WTC11 (cell line): ENCODE measurements around the gene ZBP1. TPM values are rescaled to one million over a fixed set of nuclear protein-coding genes. Genes with fewer than 3 reads are reported as not detected.

Experiments
- ATAC-seq: fragments of 200-7000 bp; cut with Tn5 transposase; 2 replicates; pipeline ENCODE4 v1.10.0; 2021; ENCODE audit warnings: mild to moderate bottlenecking, moderate library complexity
- CTCF ChIA-PET: fragments of 300-600 bp; sonication (Branson Sonifier 250); formaldehyde crosslinking; loops from one replicate; lab custom pipeline; 2021; ENCODE audit warnings: antibody characterized with exemption; lab: Charles Lee
- POLR2A ChIA-PET: fragments of 350-600 bp; sonication (Branson Sonifier 250); formaldehyde crosslinking; loops from one replicate; lab custom pipeline; 2021; ENCODE audit warnings: antibody characterized with exemption; lab: Charles Lee
- DNase-seq: peaks from one replicate; pipeline ENCODE4 v3.0.0; 2021; ENCODE audit warnings: low spot score
- H3K27ac Mint-ChIP-seq: 2 replicates; pipeline ENCODE4 v1.8.0; 2021; ENCODE audit warnings: mixed read lengths
- H3K27me3 Mint-ChIP-seq: 2 replicates; pipeline ENCODE4 v1.8.0; 2021; ENCODE audit warnings: low read depth, mild to moderate bottlenecking, moderate library complexity, mixed read lengths
- H3K36me3 Mint-ChIP-seq: 2 replicates; pipeline ENCODE4 v1.8.0; 2021; ENCODE audit warnings: mixed read lengths
- H3K4me1 Mint-ChIP-seq: 2 replicates; pipeline ENCODE4 v1.8.0; 2022; ENCODE audit warnings: mixed read lengths
- H3K4me3 Mint-ChIP-seq: 2 replicates; pipeline ENCODE4 v1.8.0; 2021; ENCODE audit warnings: mild to moderate bottlenecking, moderate library complexity, mixed read lengths
- H3K9me3 Mint-ChIP-seq: 2 replicates; pipeline ENCODE4 v1.8.0; 2021; ENCODE audit warnings: mixed read lengths
- ATF6 ChIP-seq: sonication (generic); formaldehyde crosslinking; IDR thresholded peaks from 2 replicates; pipeline ENCODE4 v1.8.1; 2023; ENCODE audit warnings: mild to moderate bottlenecking, missing genetic modification reagents
- CBFB ChIP-seq: sonication (generic); formaldehyde crosslinking; IDR thresholded peaks from 2 replicates; pipeline ENCODE4 v1.8.1; 2022; ENCODE audit warnings: mild to moderate bottlenecking, low read depth, missing genetic modification reagents
- E2F4 ChIP-seq: sonication (generic); formaldehyde crosslinking; IDR thresholded peaks from 2 replicates; pipeline ENCODE4 v1.8.1; 2022; ENCODE audit warnings: low read depth, mild to moderate bottlenecking, moderate library complexity, missing genetic modification reagents, borderline replicate concordance
- E2F5 ChIP-seq: sonication (generic); formaldehyde crosslinking; IDR thresholded peaks from 2 replicates; pipeline ENCODE4 v1.8.1; 2022; ENCODE audit warnings: mild to moderate bottlenecking, moderate library complexity, missing genetic modification reagents
- ESRRA ChIP-seq: sonication (generic); formaldehyde crosslinking; IDR thresholded peaks from 2 replicates; pipeline ENCODE4 v1.8.1; 2022; ENCODE audit warnings: mild to moderate bottlenecking, missing genetic modification reagents, borderline replicate concordance
- IRF2 ChIP-seq: sonication (generic); formaldehyde crosslinking; IDR thresholded peaks from 2 replicates; pipeline ENCODE4 v1.8.0; 2022; ENCODE audit warnings: low read depth, missing genetic modification reagents, borderline replicate concordance
- JAZF1 ChIP-seq: fragments of 250-450 bp; sonication (Bioruptor Pico); IDR thresholded peaks from 2 replicates; pipeline ENCODE4 v1.9.0; 2021; ENCODE audit warnings: moderate library complexity, mild to moderate bottlenecking, inconsistent platforms
- PRRX2 ChIP-seq: fragments of 250-450 bp; sonication (Bioruptor Pico); IDR thresholded peaks from 2 replicates; pipeline ENCODE4 v1.8.0; 2021; ENCODE audit warnings: mild to moderate bottlenecking
- SMAD3 ChIP-seq: sonication (generic); formaldehyde crosslinking; IDR thresholded peaks from 2 replicates; pipeline ENCODE4 v1.8.0; 2022; ENCODE audit warnings: missing genetic modification reagents, mild to moderate bottlenecking, borderline replicate concordance
- USF1 ChIP-seq: sonication (generic); formaldehyde crosslinking; IDR thresholded peaks from 2 replicates; pipeline ENCODE4 v1.8.0; 2022; ENCODE audit warnings: mild to moderate bottlenecking, missing genetic modification reagents
- ZNF263 ChIP-seq: sonication (generic); formaldehyde crosslinking; IDR thresholded peaks from 2 replicates; pipeline ENCODE4 v1.8.1; 2022; ENCODE audit warnings: low read depth, mild to moderate bottlenecking, moderate library complexity, missing genetic modification reagents
- ZNF317 ChIP-seq: sonication (generic); formaldehyde crosslinking; IDR thresholded peaks from 2 replicates; pipeline ENCODE4 v1.8.1; 2023; ENCODE audit warnings: low read depth, mild to moderate bottlenecking, moderate library complexity, missing genetic modification reagents, borderline replicate concordance
- ZNF396 ChIP-seq: fragments of 250-450 bp; sonication (Bioruptor Pico); IDR thresholded peaks from 2 replicates; pipeline ENCODE4 v1.8.0; 2021; ENCODE audit warnings: mild to moderate bottlenecking, moderate library complexity, borderline replicate concordance
- ZNF423 ChIP-seq: fragments of 250-450 bp; sonication (Bioruptor Pico); IDR thresholded peaks from 2 replicates; pipeline ENCODE4 v2.1.2; 2022; ENCODE audit warnings: mild to moderate bottlenecking, moderate library complexity
- ZNF671 ChIP-seq: fragments of 250-450 bp; sonication (Bioruptor Pico); IDR thresholded peaks from 2 replicates; pipeline ENCODE4 v1.8.0; 2021; ENCODE audit warnings: mild to moderate bottlenecking
- total RNA-seq: library from RNA; stranded (reverse); gene quantifications from 3 replicates; pipeline ENCODE4 v1.2.3, GENCODE V29; 2021
- TF ChIP-seq, protein P1 (sequence below): sonication (generic); formaldehyde crosslinking; IDR thresholded peaks from 2 replicates; pipeline ENCODE4 v1.8.0; 2023; ENCODE audit warnings: missing genetic modification reagents
- TF ChIP-seq, protein P2 (sequence below): sonication (generic); formaldehyde crosslinking; IDR thresholded peaks from 2 replicates; pipeline ENCODE4 v1.8.0; 2022; ENCODE audit warnings: mild to moderate bottlenecking, missing genetic modification reagents

The ZBP1 gene
- total RNA-seq, 1 experiment from 2014 or later: not detected

- Mint-ChIP-seq H3K27ac (peak overlapping the region; percentile 60), H3K9me3 (no peaks in the 10 kb centered on the region), H3K36me3 (peaks cover 23% of the 10 kb centered on the region; the same call in 1 of the 2 replicates), H3K27me3 (no peaks in the 10 kb centered on the region), H3K4me3 (no peak overlapping the region), H3K4me1 (peaks cover 24% of the 10 kb centered on the region)
- ChIA-PET POLR2A (no interaction called here), CTCF (interaction anchor here (1.3 to 1.5 kb wide), 2 partner anchors 33 to 38 kb away, joined by 5 read pairs; no protein-coding TSS in a partner anchor)
- DNase-seq: no peak
- no peak for TF ChIP-seq IRF2 (CRISPR knock-in tag)
- TF ChIP-seq, protein P1, sequence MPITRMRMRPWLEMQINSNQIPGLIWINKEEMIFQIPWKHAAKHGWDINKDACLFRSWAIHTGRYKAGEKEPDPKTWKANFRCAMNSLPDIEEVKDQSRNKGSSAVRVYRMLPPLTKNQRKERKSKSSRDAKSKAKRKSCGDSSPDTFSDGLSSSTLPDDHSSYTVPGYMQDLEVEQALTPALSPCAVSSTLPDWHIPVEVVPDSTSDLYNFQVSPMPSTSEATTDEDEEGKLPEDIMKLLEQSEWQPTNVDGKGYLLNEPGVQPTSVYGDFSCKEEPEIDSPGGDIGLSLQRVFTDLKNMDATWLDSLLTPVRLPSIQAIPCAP: no peak
- TF ChIP-seq E2F4: no peak
- no peak for TF ChIP-seq USF1 (CRISPR knock-in tag)
- no peak for TF ChIP-seq ZNF671 (CRISPR knock-in tag)
- no peak for TF ChIP-seq JAZF1
- no peak for TF ChIP-seq ZNF396 (CRISPR knock-in tag)
- TF ChIP-seq, protein P2, sequence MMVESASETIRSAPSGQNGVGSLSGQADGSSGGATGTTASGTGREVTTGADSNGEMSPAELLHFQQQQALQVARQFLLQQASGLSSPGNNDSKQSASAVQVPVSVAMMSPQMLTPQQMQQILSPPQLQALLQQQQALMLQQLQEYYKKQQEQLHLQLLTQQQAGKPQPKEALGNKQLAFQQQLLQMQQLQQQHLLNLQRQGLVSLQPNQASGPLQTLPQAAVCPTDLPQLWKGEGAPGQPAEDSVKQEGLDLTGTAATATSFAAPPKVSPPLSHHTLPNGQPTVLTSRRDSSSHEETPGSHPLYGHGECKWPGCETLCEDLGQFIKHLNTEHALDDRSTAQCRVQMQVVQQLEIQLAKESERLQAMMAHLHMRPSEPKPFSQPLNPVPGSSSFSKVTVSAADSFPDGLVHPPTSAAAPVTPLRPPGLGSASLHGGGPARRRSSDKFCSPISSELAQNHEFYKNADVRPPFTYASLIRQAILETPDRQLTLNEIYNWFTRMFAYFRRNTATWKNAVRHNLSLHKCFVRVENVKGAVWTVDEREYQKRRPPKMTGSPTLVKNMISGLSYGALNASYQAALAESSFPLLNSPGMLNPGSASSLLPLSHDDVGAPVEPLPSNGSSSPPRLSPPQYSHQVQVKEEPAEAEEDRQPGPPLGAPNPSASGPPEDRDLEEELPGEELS (CRISPR knock-in tag): no peak
- TF ChIP-seq ZNF423 (CRISPR knock-in tag): no peak
- no peak for TF ChIP-seq PRRX2
- no peak for TF ChIP-seq ATF6 (CRISPR knock-in tag)
- TF ChIP-seq SMAD3 (CRISPR knock-in tag): no peak
- no peak for TF ChIP-seq ZNF263 (CRISPR knock-in tag)
- TF ChIP-seq ESRRA (CRISPR knock-in tag): no peak
- no peak for TF ChIP-seq CBFB (CRISPR knock-in tag)
- no peak for TF ChIP-seq E2F5 (CRISPR knock-in tag)
- no peak for TF ChIP-seq ZNF317 (CRISPR knock-in tag)
- ATAC-seq: no peak
Measured at GRCh38 chr20:57660181-57660921, 40.1 kb upstream of the ZBP1 start.
